MCF 10A (cell line): ENCODE data around the gene DNAJC19. TPM values are rescaled to one million over a fixed set of nuclear protein-coding genes. Genes with fewer than 3 reads are reported as not detected.

Experiments
- BruUV-seq: library from RNA; stranded (reverse); fragments of 400-500 nt; replicated peaks from 2 replicates; lab custom pipeline; 2021; lab: Mats Ljungman, UMichigan
- CTCF ChIA-PET: fragments of 300-600 bp; sonication (Branson Sonifier 250); formaldehyde crosslinking; extraction: SDS; loops from one replicate; lab custom pipeline; 2021; ENCODE audit warnings: antibody characterized with exemption, inconsistent platforms; lab: Yijun Ruan, JAX
- POLR2A ChIA-PET: fragments of 300-600, 350-650 bp; sonication (Branson Sonifier 250); formaldehyde crosslinking; extraction: SDS; loops from one replicate; lab custom pipeline; 2020; ENCODE audit warnings: antibody characterized with exemption, inconsistent platforms; lab: Yijun Ruan, JAX
- DNase-seq: peaks from one replicate; pipeline ENCODE4 v3.0.0-alpha.2; 2018; ENCODE audit not compliant: unreplicated experiment
- H3K27ac Mint-ChIP-seq: one replicate; pipeline ENCODE4 v1.8.0; 2022; ENCODE audit warnings: mild to moderate bottlenecking, low read depth, mixed read lengths; ENCODE audit not compliant: unreplicated experiment
- H3K27me3 Mint-ChIP-seq: one replicate; pipeline ENCODE4 v1.8.0; 2022; ENCODE audit warnings: mixed read lengths; ENCODE audit not compliant: insufficient read depth, unreplicated experiment
- H3K36me3 Mint-ChIP-seq: one replicate; pipeline ENCODE4 v1.8.0; 2022; ENCODE audit warnings: mild to moderate bottlenecking, moderate library complexity, mixed read lengths; ENCODE audit not compliant: insufficient read depth, unreplicated experiment
- H3K4me1 Mint-ChIP-seq: one replicate; pipeline ENCODE4 v1.8.0; 2022; ENCODE audit warnings: mixed read lengths; ENCODE audit not compliant: insufficient read depth, unreplicated experiment
- H3K4me3 Mint-ChIP-seq: one replicate; pipeline ENCODE4 v1.8.0; 2022; ENCODE audit warnings: mild to moderate bottlenecking, moderate library complexity, mixed read lengths; ENCODE audit not compliant: unreplicated experiment
- H3K9me3 Mint-ChIP-seq: one replicate; pipeline ENCODE4 v1.8.0; 2022; ENCODE audit warnings: mixed read lengths; ENCODE audit not compliant: unreplicated experiment
- intact Hi-C: fragments of 100-400 bp; cut with micrococcal nuclease; formaldehyde crosslinking; loops from 2 replicates; pipeline ENCODE4 v1.14.1; 2022
- total RNA-seq: library from RNA; stranded (reverse); gene quantifications from 2 replicates; pipeline ENCODE4 v1.2.3, GENCODE V29; 2022
- TF ChIP-seq, protein P1 (sequence below): fragments of 200-600 bp; IDR thresholded peaks from one replicate; pipeline ENCODE4 v1.8.0; 2022; ENCODE audit warnings: antibody characterized with exemption, mild to moderate bottlenecking; ENCODE audit not compliant: unreplicated experiment

Gene DNAJC19
- total RNA-seq, 1 experiment from 2014 or later, result 73.5 TPM

GRCh38 chr3:180934638-180935037 lies 54.9 kb downstream of the DNAJC19 start:
- Mint-ChIP-seq H3K27ac (no peak overlapping the region), H3K9me3 (no peaks in the 10 kb centered on the region), H3K4me1 (peaks cover 15% of the 10 kb centered on the region), H3K4me3 (no peak overlapping the region), H3K27me3 (no peaks in the 10 kb centered on the region), H3K36me3 (peaks cover 62% of the 10 kb centered on the region)
- CTCF ChIA-PET, result interaction anchor here (1.2 to 1.5 kb wide), 4 partner anchors 16 to 242 kb away, joined by 3 to 5 read pairs (median 4); partner anchors contain the start of gene FXR1
- peak; percentile 26 for DNase-seq
- TF ChIP-seq, protein P1, sequence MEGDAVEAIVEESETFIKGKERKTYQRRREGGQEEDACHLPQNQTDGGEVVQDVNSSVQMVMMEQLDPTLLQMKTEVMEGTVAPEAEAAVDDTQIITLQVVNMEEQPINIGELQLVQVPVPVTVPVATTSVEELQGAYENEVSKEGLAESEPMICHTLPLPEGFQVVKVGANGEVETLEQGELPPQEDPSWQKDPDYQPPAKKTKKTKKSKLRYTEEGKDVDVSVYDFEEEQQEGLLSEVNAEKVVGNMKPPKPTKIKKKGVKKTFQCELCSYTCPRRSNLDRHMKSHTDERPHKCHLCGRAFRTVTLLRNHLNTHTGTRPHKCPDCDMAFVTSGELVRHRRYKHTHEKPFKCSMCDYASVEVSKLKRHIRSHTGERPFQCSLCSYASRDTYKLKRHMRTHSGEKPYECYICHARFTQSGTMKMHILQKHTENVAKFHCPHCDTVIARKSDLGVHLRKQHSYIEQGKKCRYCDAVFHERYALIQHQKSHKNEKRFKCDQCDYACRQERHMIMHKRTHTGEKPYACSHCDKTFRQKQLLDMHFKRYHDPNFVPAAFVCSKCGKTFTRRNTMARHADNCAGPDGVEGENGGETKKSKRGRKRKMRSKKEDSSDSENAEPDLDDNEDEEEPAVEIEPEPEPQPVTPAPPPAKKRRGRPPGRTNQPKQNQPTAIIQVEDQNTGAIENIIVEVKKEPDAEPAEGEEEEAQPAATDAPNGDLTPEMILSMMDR, result no peak
- BruUV-seq, result no TSS peak
- intact Hi-C loops, result loop anchor here (2.0 kb wide), 1 partner anchor 22 kb away; the partner anchor contains the start of gene FXR1
- POLR2A ChIA-PET, result interaction anchor here (0.6 to 4.6 kb wide), 8 partner anchors 11 to 238 kb away, joined by 3 to 24 read pairs (median 4); partner anchors contain the start of genes DNAJC19 and FXR1

Other genes with a start within 250 kb of the DNAJC19 start
- 166 and 194 TPM in 2 replicates for gene FXR1, start 77.1 kb downstream of the DNAJC19 start, total RNA-seq